Subcutaneous preadipocyte (primary cell): ENCODE data around the gene SMIM10L2A. TPM values are rescaled to one million over a fixed set of nuclear protein-coding genes. Genes with fewer than 3 reads are reported as not detected.

Experiments
- small RNA-seq: library from RNA; depleted of rRNA; stranded (forward); fragments of <200 nt; gene quantifications from one replicate; pipeline ENCODE3, GENCODE V24; 2012
- total RNA-seq: library from RNA; depleted of rRNA; stranded (reverse); fragments of >200 nt; gene quantifications from 2 replicates; pipeline ENCODE4 v1.2.3, GENCODE V29; 2012

SMIM10L2A gene
- under 0.01 TPM in 2 replicates for total RNA-seq

GRCh38 chrX:135421932-135422809 is at the start of gene SMIM10L2A:
TSS of gene SMIM10L2A (plus strand) at chrX:135421944. CDS start at chrX:135422132, 188 bp downstream.

Small RNAs within 50 kb of the gene (small RNA-seq; reads per million reads assigned to genes)
- gene RNA5SP515: not detected

Other genes with a start within 250 kb of the SMIM10L2A start
- not detected in 2 replicates for gene ETDA, start 169.9 kb upstream of the SMIM10L2A start, total RNA-seq
- gene ETDC, start 112.5 kb upstream of the SMIM10L2A start, total RNA-seq: not detected in 2 replicates
- gene ZNF75D, start 77.8 kb upstream of the SMIM10L2A start, total RNA-seq: 6.2 and 7.2 TPM in 2 replicates
- 5.9 TPM in 2 replicates for gene ZNF449, start 77.1 kb upstream of the SMIM10L2A start, total RNA-seq
- gene INTS6L, start 98.7 kb downstream of the SMIM10L2A start, total RNA-seq: 2.2 and 2.6 TPM in 2 replicates